ENCODE measurements around the gene POGLUT2. TPM values are rescaled to one million over a fixed set of nuclear protein-coding genes. Genes with fewer than 3 reads are reported as not detected.

POGLUT2 gene
- total and polyA plus RNA-seq, 2 experiments from 2014 or later = 14.6 to 17.5 TPM

Other genes starting within 250 kb of the POGLUT2 start
- gene TPP2, start 202.0 kb downstream of the POGLUT2 start, total RNA-seq (2014; rRNA removed; shearing (Covaris generic)) = 91.9 and 111 TPM in 2 replicates
- gene TPP2, start 202.0 kb downstream of the POGLUT2 start, polyA plus RNA-seq (2016; fragmentation: Nextera tagmentation; extraction: Ambion mirVana) = 47.2 and 56.6 TPM in 2 replicates
- gene METTL21C, start 103.9 kb downstream of the POGLUT2 start, total RNA-seq (2014; rRNA removed; shearing (Covaris generic)) = not detected in 2 replicates
- gene METTL21C, start 103.9 kb downstream of the POGLUT2 start, polyA plus RNA-seq (2016; fragmentation: Nextera tagmentation; extraction: Ambion mirVana) = not detected in 2 replicates
- gene TEX30, start 25.2 kb downstream of the POGLUT2 start, total RNA-seq (2014; rRNA removed; shearing (Covaris generic)) = 6.3 and 10.5 TPM in 2 replicates
- 28.2 and 30.3 TPM in 2 replicates for gene TEX30, start 25.2 kb downstream of the POGLUT2 start, polyA plus RNA-seq (2016; fragmentation: Nextera tagmentation; extraction: Ambion mirVana)
- 4.2 and 4.3 TPM in 2 replicates for gene BIVM, start 143 bp upstream of the POGLUT2 start, total RNA-seq (2014; rRNA removed; shearing (Covaris generic))
- 2.3 and 3.2 TPM in 2 replicates for gene BIVM, start 143 bp upstream of the POGLUT2 start, polyA plus RNA-seq (2016; fragmentation: Nextera tagmentation; extraction: Ambion mirVana)
- gene ERCC5, start 47.1 kb upstream of the POGLUT2 start, total RNA-seq (2014; rRNA removed; shearing (Covaris generic)) = 25.4 and 33.0 TPM in 2 replicates
- gene ERCC5, start 47.1 kb upstream of the POGLUT2 start, polyA plus RNA-seq (2016; fragmentation: Nextera tagmentation; extraction: Ambion mirVana) = 21.9 and 26.2 TPM in 2 replicates

Data from GM23338 (cell line).